HepG2 (cell line): ENCODE data around the gene BOD1.

Experiments used
- SP2 ChIP-seq: sonication (generic); formaldehyde crosslinking; IDR thresholded peaks from 2 replicates; pipeline ENCODE4 v1.5.1; 2020; ENCODE audit warnings: mild to moderate bottlenecking, missing genetic modification reagents
- TF ChIP-seq, protein P1 (sequence below): sonication (generic); formaldehyde crosslinking; IDR thresholded peaks from 2 replicates; pipeline ENCODE4 v1.4.0; 2020; ENCODE audit warnings: missing genetic modification reagents
- TF ChIP-seq, protein P2 (sequence below), 2 experiments: IDR thresholded peaks; 2 replicates each; pipeline ENCODE4 v1.6.1; 2011 to 2012; ENCODE audit warnings: low read length in 2 of 2, borderline replicate concordance in 1 of 2, low read depth in 1 of 2, mild to moderate bottlenecking in 1 of 2, moderate library complexity in 1 of 2

DNA sequence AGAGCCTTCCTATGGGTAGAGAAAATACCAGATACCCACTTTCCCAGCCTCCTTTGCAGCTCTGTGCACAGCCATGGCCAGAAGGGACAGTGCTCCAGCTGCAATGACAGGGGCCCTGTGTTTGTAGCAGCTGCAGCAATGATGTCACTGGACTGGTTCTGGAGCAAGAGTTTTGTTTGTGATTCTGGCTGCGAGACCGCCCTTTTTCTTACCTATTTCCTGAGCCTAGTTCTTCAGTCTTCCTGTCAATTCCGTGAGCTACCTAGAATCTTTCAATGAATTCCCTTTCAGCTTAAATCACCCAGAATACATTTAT, 10.0 kb upstream of the BOD1 start:
- TF ChIP-seq, protein P1, sequence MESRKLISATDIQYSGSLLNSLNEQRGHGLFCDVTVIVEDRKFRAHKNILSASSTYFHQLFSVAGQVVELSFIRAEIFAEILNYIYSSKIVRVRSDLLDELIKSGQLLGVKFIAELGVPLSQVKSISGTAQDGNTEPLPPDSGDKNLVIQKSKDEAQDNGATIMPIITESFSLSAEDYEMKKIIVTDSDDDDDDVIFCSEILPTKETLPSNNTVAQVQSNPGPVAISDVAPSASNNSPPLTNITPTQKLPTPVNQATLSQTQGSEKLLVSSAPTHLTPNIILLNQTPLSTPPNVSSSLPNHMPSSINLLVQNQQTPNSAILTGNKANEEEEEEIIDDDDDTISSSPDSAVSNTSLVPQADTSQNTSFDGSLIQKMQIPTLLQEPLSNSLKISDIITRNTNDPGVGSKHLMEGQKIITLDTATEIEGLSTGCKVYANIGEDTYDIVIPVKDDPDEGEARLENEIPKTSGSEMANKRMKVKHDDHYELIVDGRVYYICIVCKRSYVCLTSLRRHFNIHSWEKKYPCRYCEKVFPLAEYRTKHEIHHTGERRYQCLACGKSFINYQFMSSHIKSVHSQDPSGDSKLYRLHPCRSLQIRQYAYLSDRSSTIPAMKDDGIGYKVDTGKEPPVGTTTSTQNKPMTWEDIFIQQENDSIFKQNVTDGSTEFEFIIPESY (CRISPR knock-in tag) = no peak
- TF ChIP-seq, protein P2, sequence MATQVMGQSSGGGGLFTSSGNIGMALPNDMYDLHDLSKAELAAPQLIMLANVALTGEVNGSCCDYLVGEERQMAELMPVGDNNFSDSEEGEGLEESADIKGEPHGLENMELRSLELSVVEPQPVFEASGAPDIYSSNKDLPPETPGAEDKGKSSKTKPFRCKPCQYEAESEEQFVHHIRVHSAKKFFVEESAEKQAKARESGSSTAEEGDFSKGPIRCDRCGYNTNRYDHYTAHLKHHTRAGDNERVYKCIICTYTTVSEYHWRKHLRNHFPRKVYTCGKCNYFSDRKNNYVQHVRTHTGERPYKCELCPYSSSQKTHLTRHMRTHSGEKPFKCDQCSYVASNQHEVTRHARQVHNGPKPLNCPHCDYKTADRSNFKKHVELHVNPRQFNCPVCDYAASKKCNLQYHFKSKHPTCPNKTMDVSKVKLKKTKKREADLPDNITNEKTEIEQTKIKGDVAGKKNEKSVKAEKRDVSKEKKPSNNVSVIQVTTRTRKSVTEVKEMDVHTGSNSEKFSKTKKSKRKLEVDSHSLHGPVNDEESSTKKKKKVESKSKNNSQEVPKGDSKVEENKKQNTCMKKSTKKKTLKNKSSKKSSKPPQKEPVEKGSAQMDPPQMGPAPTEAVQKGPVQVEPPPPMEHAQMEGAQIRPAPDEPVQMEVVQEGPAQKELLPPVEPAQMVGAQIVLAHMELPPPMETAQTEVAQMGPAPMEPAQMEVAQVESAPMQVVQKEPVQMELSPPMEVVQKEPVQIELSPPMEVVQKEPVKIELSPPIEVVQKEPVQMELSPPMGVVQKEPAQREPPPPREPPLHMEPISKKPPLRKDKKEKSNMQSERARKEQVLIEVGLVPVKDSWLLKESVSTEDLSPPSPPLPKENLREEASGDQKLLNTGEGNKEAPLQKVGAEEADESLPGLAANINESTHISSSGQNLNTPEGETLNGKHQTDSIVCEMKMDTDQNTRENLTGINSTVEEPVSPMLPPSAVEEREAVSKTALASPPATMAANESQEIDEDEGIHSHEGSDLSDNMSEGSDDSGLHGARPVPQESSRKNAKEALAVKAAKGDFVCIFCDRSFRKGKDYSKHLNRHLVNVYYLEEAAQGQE (IDR thresholded peaks at IDR 0.05; ENCODE audit: borderline replicate concordance in 1 of 2, low read depth in 1 of 2, low read length in 2 of 2) = no peak
- no peak for TF ChIP-seq SP2 (CRISPR knock-in tag)
